ENCODE measurements around the gene IRAK1. TPM values are rescaled to one million over a fixed set of nuclear protein-coding genes. Genes with fewer than 3 reads are reported as not detected.

Gene IRAK1
- polyA plus RNA-seq, 1 donor (not counting 4 experiments of a cell fraction or from before 2014, with no cell fraction given) = 41.5 TPM

GRCh38 chrX:154010330-154011087 lies 9.2 kb downstream of the IRAK1 start:
- Histone ChIP-seq H2AFZ (ENCODE audit: control insufficient read depth, low read length) (no peak overlapping the region), H3K9me3 (ENCODE audit: control insufficient read depth, low read depth, low read length) (no peaks in the 10 kb centered on the region), H3K27me3 (ENCODE audit: control insufficient read depth, extremely low read depth, insufficient read depth, low read length) (no peaks in the 10 kb centered on the region), H3K9me1 (ENCODE audit: control insufficient read depth, extremely low read depth, insufficient read depth, low read length) (no peaks in the 10 kb centered on the region), H3K4me3 (ENCODE audit: control insufficient read depth in 2 of 3, extremely low read depth in 1 of 3, insufficient read depth in 2 of 3, low read depth in 1 of 3, low read length in 3 of 3) (no peak overlapping the region), H3K9ac (ENCODE audit: control insufficient read depth, extremely low read depth, insufficient read depth, low read length) (no peak overlapping the region), H3K4me1 (ENCODE audit: control insufficient read depth, extremely low read depth, insufficient read depth, low read length) (no peaks in the 10 kb centered on the region), H3K27ac (ENCODE audit: control insufficient read depth, insufficient read depth, low read length) (no peak overlapping the region), H3K36me3 (ENCODE audit: control insufficient read depth in 2 of 2, extremely low read depth in 1 of 2, insufficient read depth in 2 of 2, low read length in 2 of 2) (peaks cover 1 to 3% of the 10 kb centered on the region in 2 experiments), H3K4me2 (ENCODE audit: control insufficient read depth, extremely low read depth, insufficient read depth, low read depth, low read length) (no peak overlapping the region), H4K20me1 (ENCODE audit: control insufficient read depth, extremely low read depth, insufficient read depth, low read length) (no peaks in the 10 kb centered on the region), H3K79me2 (ENCODE audit: control insufficient read depth, insufficient read depth, low read length) (no peaks in the 10 kb centered on the region)
- FAIRE-seq (no peak), DNase-seq (ENCODE audit: low read depth, low spot score) (no peak)
- no peak for TF ChIP-seq EZH2 (IDR thresholded peaks at IDR 0.05; ENCODE audit: low read length)
- no peak for TF ChIP-seq CTCF (optimal IDR thresholded peaks at IDR 0.05 in 1 of 3, IDR thresholded peaks at IDR 0.05 in 1 of 3, conservative IDR thresholded peaks at IDR 0.05 in 1 of 3; ENCODE audit: extremely low read depth in 1 of 3, insufficient read depth in 2 of 3, low read length in 3 of 3)
- dilution Hi-C loops (cut with MboI; ENCODE audit: extremely low pct_ligation_motif_present, low sequenced_read_pairs) = no loop called here

- Histone ChIP-seq H3K4me3 (ENCODE audit: control insufficient read depth in 2 of 3, extremely low read depth in 1 of 3, insufficient read depth in 2 of 3, low read depth in 1 of 3, low read length in 3 of 3) (no peak overlapping the region), H2AFZ (ENCODE audit: control insufficient read depth, low read length) (no peak overlapping the region), H3K27ac (ENCODE audit: control insufficient read depth, insufficient read depth, low read length) (no peak overlapping the region), H3K27me3 (ENCODE audit: control insufficient read depth, extremely low read depth, insufficient read depth, low read length) (no peaks in the 10 kb centered on the region), H4K20me1 (ENCODE audit: control insufficient read depth, extremely low read depth, insufficient read depth, low read length) (no peaks in the 10 kb centered on the region), H3K4me1 (ENCODE audit: control insufficient read depth, extremely low read depth, insufficient read depth, low read length) (no peaks in the 10 kb centered on the region), H3K79me2 (ENCODE audit: control insufficient read depth, insufficient read depth, low read length) (no peaks in the 10 kb centered on the region), H3K9me1 (ENCODE audit: control insufficient read depth, extremely low read depth, insufficient read depth, low read length) (no peaks in the 10 kb centered on the region), H3K36me3 (ENCODE audit: control insufficient read depth in 2 of 2, extremely low read depth in 1 of 2, insufficient read depth in 2 of 2, low read length in 2 of 2) (peaks cover 0 to 1% of the 10 kb centered on the region in 2 experiments), H3K9me3 (ENCODE audit: control insufficient read depth, low read depth, low read length) (no peaks in the 10 kb centered on the region), H3K4me2 (ENCODE audit: control insufficient read depth, extremely low read depth, insufficient read depth, low read depth, low read length) (no peak overlapping the region), H3K9ac (ENCODE audit: control insufficient read depth, extremely low read depth, insufficient read depth, low read length) (no peak overlapping the region)
- dilution Hi-C loops (cut with MboI; ENCODE audit: extremely low pct_ligation_motif_present, low sequenced_read_pairs) = no loop called here
- TF ChIP-seq EZH2 (IDR thresholded peaks at IDR 0.05; ENCODE audit: low read length) (no peak), CTCF (optimal IDR thresholded peaks at IDR 0.05 in 1 of 3, IDR thresholded peaks at IDR 0.05 in 1 of 3, conservative IDR thresholded peaks at IDR 0.05 in 1 of 3; ENCODE audit: extremely low read depth in 1 of 3, insufficient read depth in 2 of 3, low read length in 3 of 3) (no peak)
- no peak for FAIRE-seq
- no peak for DNase-seq (ENCODE audit: low read depth, low spot score)
These were observed 11.2 kb downstream of the IRAK1 start for GRCh38 chrX:154008521-154008920.

Measured in keratinocyte (primary cell).